GM12878 (cell line): ENCODE results near the gene XIRP1. TPM values are rescaled to one million over a fixed set of nuclear protein-coding genes. Genes with fewer than 3 reads are reported as not detected.

ENCODE experiments used
- CBX5 ChIP-seq: sonication (generic); IDR thresholded peaks from 2 replicates; pipeline ENCODE4 v1.6.1; 2016; ENCODE audit warnings: low read depth, moderate library complexity, mild to moderate bottlenecking, inconsistent platforms
- DPF2 ChIP-seq: fragments of 450-650 bp; IDR thresholded peaks from 2 replicates; pipeline ENCODE4 v1.6.1; 2017; ENCODE audit warnings: mild to moderate bottlenecking
- EED ChIP-seq: sonication (generic); IDR thresholded peaks from 2 replicates; pipeline ENCODE4 v1.6.1; 2016; ENCODE audit warnings: antibody characterized with exemption, low read depth
- EZH2 ChIP-seq: IDR thresholded peaks from 2 replicates; pipeline ENCODE4 v1.6.1; 2012; ENCODE audit warnings: low read depth, mild to moderate bottlenecking, control low read depth, inconsistent platforms, low read length, borderline replicate concordance; ENCODE audit not compliant: control insufficient read depth
- FOXK2 ChIP-seq: fragments of 450-650 bp; IDR thresholded peaks from 2 replicates; pipeline ENCODE4 v1.6.1; 2017; ENCODE audit warnings: mild to moderate bottlenecking, moderate library complexity
- IKZF2 ChIP-seq, 2 experiments: fragments of 450-650 bp; IDR thresholded peaks; 2 replicates each; pipeline ENCODE4 v1.6.1; 2017; ENCODE audit warnings: mild to moderate bottlenecking in 2 of 2, moderate library complexity in 2 of 2
- JUND ChIP-seq: IDR thresholded peaks from 2 replicates; pipeline ENCODE4 v1.6.1; 2012; ENCODE audit warnings: low read depth, mild to moderate bottlenecking, low read length, improper control_type of control experiment, moderate library complexity
- KLF5 ChIP-seq: fragments of 450-650 bp; IDR thresholded peaks from 2 replicates; pipeline ENCODE4 v1.6.1; 2014; ENCODE audit warnings: mild to moderate bottlenecking; ENCODE audit not compliant: partially characterized antibody
- NR2C1 ChIP-seq: fragments of 450-650 bp; IDR thresholded peaks from 2 replicates; pipeline ENCODE4 v1.6.1; 2017; ENCODE audit warnings: antibody characterized with exemption, mild to moderate bottlenecking, moderate library complexity
- PAX5 ChIP-seq: IDR thresholded peaks from 2 replicates; pipeline ENCODE4 v1.6.1; 2011; ENCODE audit warnings: low read depth, low read length, borderline replicate concordance
- PML ChIP-seq: IDR thresholded peaks from 2 replicates; pipeline ENCODE4 v1.6.1; 2012; ENCODE audit warnings: low read length, inconsistent platforms
- RAD51 ChIP-seq: fragments of 450-650 bp; IDR thresholded peaks from 2 replicates; pipeline ENCODE4 v1.6.1; 2016; ENCODE audit warnings: moderate library complexity, mild to moderate bottlenecking, inconsistent platforms
- SMAD1 ChIP-seq: fragments of 450-650 bp; IDR thresholded peaks from 2 replicates; pipeline ENCODE4 v1.6.1; 2018; ENCODE audit warnings: mild to moderate bottlenecking, low read depth; ENCODE audit not compliant: partially characterized antibody
- SREBF1 ChIP-seq: IDR thresholded peaks from 2 replicates; pipeline ENCODE4 v1.6.1; 2012; ENCODE audit warnings: mild to moderate bottlenecking, low read length
- SUPT20H ChIP-seq: IDR thresholded peaks from 2 replicates; pipeline ENCODE4 v1.6.1; 2011; ENCODE audit warnings: low read depth, mild to moderate bottlenecking, low read length, moderate library complexity, borderline replicate concordance; ENCODE audit not compliant: control insufficient read depth
- polyA plus RNA-seq, 11 experiments: library from polyadenylated mRNA; depleted of rRNA in 4 of 11; unstranded in 6 of 11; stranded (reverse) in 5 of 11; fragments of >200 nt; fragmentation: Nextera tagmentation in 4 of 11; fragmentation: Illumina TruSeq in 1 of 11; extraction: Ambion mirVana in 4 of 11; extraction: Trizol in 1 of 11; gene quantifications; 1 replicate in 1 of 11; 2 replicates in 10 of 11; pipeline versions ENCODE4 v1.2.1 to v1.2.3, GENCODE V29; 2011 to 2016; ENCODE audit warnings: inconsistent platforms in 2 of 11, missing spikeins in 2 of 11, low read depth in 1 of 11
- total RNA-seq, 4 experiments: library from RNA; depleted of rRNA in 3 of 4; stranded (reverse); fragments of >200 nt in 3 of 4; fragmentation: Illumina TruSeq in 1 of 4; extraction: Trizol in 1 of 4; gene quantifications; 2 replicates each; pipeline versions ENCODE4 v1.2.1 to v1.2.3, GENCODE V29; 2013 to 2021
- TF ChIP-seq, protein P1 (sequence below): fragments of 450-650 bp; IDR thresholded peaks from 2 replicates; pipeline ENCODE4 v1.6.1; 2017; ENCODE audit warnings: mild to moderate bottlenecking, moderate library complexity
- TF ChIP-seq, protein P2 (sequence below): fragments of 450-650 bp; IDR thresholded peaks from 2 replicates; pipeline ENCODE4 v1.6.1; 2017; ENCODE audit warnings: mild to moderate bottlenecking, low read depth, inconsistent platforms; ENCODE audit not compliant: poor library complexity, severe bottlenecking
- TF ChIP-seq, protein P3 (sequence below): fragments of 450-650 bp; IDR thresholded peaks from 2 replicates; pipeline ENCODE4 v1.6.1; 2017; ENCODE audit warnings: borderline replicate concordance
- TF ChIP-seq, protein P4 (sequence below): IDR thresholded peaks from 2 replicates; pipeline ENCODE4 v1.6.1; 2012; ENCODE audit warnings: low read depth, low read length, improper control_type of control experiment
- TF ChIP-seq, protein P5 (sequence below): fragments of 450-650 bp; IDR thresholded peaks from 2 replicates; pipeline ENCODE4 v1.6.1; 2016; ENCODE audit warnings: mild to moderate bottlenecking
- TF ChIP-seq, protein P6 (sequence below): IDR thresholded peaks from 2 replicates; pipeline ENCODE4 v1.6.1; 2011; ENCODE audit warnings: low read depth, mild to moderate bottlenecking, low read length, moderate library complexity, borderline replicate concordance; ENCODE audit errors: extremely low read depth

Gene XIRP1
- total and polyA plus RNA-seq, 10 of the 15 experiments (the other 5 are each of a cell fraction or from before 2014, with no cell fraction given): 0.03 to 0.38 (median 0.08) TPM; not detected in 1

DNA sequence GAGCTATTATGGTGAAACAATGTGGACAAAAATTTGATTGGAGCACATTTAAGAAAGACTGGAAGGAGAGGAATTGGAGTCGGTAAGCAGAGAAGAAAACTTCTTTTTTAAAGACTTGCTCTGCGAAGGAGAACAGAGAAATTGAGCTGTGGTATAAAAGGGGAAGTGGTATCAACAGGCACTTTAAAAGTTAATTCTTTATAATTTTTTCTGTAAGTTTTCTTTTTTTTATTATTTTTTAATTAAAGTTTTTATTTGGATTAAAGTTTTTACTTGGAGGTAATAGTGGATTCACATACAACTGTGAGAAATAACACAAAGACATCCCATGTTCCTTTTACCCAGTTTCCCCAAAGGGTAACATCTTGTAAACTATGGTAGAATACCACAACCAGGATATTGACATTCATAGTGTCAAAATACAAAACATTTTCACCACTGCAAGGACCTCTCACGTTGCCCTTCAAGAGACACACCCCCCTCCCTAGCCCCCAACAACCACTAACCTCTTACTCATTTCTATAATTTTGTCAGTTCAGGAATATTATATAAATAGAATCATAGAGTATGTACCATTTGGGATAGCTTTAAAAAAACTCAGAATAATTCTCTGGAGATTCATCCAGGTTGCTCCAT is 33.8 kb upstream of the XIRP1 start (continued):
- TF ChIP-seq, protein P1, sequence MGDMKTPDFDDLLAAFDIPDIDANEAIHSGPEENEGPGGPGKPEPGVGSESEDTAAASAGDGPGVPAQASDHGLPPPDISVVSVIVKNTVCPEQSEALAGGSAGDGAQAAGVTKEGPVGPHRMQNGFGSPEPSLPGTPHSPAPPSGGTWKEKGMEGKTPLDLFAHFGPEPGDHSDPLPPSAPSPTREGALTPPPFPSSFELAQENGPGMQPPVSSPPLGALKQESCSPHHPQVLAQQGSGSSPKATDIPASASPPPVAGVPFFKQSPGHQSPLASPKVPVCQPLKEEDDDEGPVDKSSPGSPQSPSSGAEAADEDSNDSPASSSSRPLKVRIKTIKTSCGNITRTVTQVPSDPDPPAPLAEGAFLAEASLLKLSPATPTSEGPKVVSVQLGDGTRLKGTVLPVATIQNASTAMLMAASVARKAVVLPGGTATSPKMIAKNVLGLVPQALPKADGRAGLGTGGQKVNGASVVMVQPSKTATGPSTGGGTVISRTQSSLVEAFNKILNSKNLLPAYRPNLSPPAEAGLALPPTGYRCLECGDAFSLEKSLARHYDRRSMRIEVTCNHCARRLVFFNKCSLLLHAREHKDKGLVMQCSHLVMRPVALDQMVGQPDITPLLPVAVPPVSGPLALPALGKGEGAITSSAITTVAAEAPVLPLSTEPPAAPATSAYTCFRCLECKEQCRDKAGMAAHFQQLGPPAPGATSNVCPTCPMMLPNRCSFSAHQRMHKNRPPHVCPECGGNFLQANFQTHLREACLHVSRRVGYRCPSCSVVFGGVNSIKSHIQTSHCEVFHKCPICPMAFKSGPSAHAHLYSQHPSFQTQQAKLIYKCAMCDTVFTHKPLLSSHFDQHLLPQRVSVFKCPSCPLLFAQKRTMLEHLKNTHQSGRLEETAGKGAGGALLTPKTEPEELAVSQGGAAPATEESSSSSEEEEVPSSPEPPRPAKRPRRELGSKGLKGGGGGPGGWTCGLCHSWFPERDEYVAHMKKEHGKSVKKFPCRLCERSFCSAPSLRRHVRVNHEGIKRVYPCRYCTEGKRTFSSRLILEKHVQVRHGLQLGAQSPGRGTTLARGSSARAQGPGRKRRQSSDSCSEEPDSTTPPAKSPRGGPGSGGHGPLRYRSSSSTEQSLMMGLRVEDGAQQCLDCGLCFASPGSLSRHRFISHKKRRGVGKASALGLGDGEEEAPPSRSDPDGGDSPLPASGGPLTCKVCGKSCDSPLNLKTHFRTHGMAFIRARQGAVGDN: no peak
- TF ChIP-seq KLF5 (no peak), JUND (no peak), SREBF1 (no peak), PAX5 (no peak), PML (no peak), FOXK2 (no peak), SMAD1 (no peak), NR2C1 (no peak), SUPT20H (no peak), EZH2 (no peak), RAD51 (no peak), CBX5 (no peak), IKZF2 (IDR thresholded peaks at IDR 0.05) (peak; percentile 47 to 64; a peak in 3 of 4 replicates), DPF2 (no peak), EED (no peak)
- TF ChIP-seq, protein P2, sequence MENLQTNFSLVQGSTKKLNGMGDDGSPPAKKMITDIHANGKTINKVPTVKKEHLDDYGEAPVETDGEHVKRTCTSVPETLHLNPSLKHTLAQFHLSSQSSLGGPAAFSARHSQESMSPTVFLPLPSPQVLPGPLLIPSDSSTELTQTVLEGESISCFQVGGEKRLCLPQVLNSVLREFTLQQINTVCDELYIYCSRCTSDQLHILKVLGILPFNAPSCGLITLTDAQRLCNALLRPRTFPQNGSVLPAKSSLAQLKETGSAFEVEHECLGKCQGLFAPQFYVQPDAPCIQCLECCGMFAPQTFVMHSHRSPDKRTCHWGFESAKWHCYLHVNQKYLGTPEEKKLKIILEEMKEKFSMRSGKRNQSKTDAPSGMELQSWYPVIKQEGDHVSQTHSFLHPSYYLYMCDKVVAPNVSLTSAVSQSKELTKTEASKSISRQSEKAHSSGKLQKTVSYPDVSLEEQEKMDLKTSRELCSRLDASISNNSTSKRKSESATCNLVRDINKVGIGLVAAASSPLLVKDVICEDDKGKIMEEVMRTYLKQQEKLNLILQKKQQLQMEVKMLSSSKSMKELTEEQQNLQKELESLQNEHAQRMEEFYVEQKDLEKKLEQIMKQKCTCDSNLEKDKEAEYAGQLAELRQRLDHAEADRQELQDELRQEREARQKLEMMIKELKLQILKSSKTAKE: no peak
- TF ChIP-seq, protein P3, sequence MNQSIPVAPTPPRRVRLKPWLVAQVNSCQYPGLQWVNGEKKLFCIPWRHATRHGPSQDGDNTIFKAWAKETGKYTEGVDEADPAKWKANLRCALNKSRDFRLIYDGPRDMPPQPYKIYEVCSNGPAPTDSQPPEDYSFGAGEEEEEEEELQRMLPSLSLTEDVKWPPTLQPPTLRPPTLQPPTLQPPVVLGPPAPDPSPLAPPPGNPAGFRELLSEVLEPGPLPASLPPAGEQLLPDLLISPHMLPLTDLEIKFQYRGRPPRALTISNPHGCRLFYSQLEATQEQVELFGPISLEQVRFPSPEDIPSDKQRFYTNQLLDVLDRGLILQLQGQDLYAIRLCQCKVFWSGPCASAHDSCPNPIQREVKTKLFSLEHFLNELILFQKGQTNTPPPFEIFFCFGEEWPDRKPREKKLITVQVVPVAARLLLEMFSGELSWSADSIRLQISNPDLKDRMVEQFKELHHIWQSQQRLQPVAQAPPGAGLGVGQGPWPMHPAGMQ: no peak
- TF ChIP-seq, protein P4, sequence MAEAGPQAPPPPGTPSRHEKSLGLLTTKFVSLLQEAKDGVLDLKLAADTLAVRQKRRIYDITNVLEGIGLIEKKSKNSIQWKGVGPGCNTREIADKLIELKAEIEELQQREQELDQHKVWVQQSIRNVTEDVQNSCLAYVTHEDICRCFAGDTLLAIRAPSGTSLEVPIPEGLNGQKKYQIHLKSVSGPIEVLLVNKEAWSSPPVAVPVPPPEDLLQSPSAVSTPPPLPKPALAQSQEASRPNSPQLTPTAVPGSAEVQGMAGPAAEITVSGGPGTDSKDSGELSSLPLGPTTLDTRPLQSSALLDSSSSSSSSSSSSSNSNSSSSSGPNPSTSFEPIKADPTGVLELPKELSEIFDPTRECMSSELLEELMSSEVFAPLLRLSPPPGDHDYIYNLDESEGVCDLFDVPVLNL: no peak
- TF ChIP-seq, protein P5, sequence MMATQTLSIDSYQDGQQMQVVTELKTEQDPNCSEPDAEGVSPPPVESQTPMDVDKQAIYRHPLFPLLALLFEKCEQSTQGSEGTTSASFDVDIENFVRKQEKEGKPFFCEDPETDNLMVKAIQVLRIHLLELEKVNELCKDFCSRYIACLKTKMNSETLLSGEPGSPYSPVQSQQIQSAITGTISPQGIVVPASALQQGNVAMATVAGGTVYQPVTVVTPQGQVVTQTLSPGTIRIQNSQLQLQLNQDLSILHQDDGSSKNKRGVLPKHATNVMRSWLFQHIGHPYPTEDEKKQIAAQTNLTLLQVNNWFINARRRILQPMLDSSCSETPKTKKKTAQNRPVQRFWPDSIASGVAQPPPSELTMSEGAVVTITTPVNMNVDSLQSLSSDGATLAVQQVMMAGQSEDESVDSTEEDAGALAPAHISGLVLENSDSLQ: no peak
- TF ChIP-seq, protein P6, sequence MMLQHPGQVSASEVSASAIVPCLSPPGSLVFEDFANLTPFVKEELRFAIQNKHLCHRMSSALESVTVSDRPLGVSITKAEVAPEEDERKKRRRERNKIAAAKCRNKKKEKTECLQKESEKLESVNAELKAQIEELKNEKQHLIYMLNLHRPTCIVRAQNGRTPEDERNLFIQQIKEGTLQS: no peak
